Measurements from ENCODE around the gene MISP3.

GRCh38 chr19:14116525-14116917 lies 43.9 kb downstream of the MISP3 start:
- TF ChIP-seq CTCF (IDR thresholded peaks at IDR 0.05): no peak
- no peak for TF ChIP-seq POLR2A (IDR thresholded peaks at IDR 0.05)
